Limb (tissue), 2 donors: Measurements from ENCODE around the gene RUNX2.
"Not testable (repeated sequence)": the region's sequence is repeated elsewhere in the genome, so short reads cannot be mapped to it uniquely, and the experiment has no call there.

ENCODE experiments used
- DNase-seq, 2 donors: peaks; one replicate each; pipeline ENCODE4 v3.0.0-alpha.2; 2016; ENCODE audit errors: extremely low spot score in 2 of 2

The RUNX2 gene

GRCh38 chr6:45327956-45328522 is at the start of gene RUNX2:
TSS of gene RUNX2 (plus strand) at chr6:45328330. CDS start at chr6:45328727, 397 bp downstream.
- peak in 1 of 2 donors; percentile 32 for DNase-seq

DNA sequence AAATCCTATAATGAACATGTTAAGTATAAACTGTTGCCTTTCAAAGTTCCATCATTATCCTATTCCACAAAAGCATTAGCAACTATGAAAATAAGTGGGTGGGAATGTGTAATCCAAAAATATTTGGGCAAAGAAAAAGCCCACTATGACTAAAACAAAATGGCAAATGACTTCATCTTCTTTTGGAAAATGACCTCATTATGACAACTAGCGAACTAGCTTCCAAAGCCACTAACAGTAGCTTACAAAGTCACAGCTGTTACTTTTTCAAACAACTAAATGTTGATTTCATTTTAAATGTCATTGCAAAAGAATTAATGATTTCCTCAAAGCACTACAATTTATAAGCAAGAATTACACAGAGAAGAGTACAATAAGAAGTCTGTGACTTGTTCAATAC is 49.8 kb upstream of the RUNX2 start:
- DNase-seq: no peak

DNA sequence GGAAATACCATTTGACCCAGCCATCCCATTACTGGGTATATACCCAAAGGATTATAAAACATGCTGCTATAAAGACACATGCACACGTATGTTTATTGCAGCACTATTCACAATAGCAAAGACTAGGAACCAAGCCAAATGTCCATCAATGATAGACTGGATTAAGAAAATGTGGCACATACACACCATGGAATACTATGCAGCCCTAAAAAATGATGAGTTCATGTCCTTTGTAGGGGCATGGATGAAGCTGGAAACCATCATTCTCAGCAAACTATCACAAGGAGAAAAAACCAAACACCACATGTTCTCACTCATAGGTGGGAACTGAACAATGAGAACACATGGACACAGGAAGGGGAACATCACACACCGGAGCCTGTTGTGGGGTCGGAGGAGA is 41.4 kb upstream of the RUNX2 start:
- DNase-seq: not testable (repeated sequence)

DNA sequence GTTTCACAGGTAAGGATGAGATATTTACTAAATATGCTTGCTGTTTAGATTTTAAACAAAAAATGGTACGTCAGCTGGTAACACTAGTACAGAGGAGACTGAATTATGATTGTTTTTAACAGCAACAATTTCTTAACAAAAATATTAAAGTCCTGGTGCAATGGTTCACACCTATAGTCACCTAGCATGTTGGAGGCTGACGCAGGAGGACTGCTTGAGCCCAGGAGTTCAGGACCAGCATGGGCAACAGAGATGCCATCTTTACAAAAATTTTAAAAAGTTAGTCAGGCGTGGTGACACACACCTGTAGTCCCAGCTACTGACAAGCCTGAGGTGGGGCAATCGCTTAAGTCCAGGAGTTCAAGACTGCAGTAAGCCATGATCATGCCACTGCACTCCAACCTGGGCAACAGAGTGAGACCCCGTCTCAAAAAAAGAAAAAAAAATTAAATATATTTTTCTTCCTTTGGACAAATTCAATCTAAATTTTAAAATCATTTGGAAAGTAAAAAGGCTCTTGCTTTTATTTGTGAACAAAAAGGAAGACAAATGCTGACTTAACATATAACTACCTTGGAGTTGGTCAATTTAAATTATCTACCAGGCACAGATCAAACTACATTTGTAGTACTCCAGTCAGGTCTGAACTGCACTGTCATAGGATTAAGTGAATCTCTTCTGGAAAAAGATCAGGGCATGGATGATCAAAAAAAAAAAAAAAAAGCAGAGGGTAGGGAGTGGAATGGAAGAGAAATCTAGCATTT is 38.2 kb upstream of the RUNX2 start:
- DNase-seq: no peak

DNA sequence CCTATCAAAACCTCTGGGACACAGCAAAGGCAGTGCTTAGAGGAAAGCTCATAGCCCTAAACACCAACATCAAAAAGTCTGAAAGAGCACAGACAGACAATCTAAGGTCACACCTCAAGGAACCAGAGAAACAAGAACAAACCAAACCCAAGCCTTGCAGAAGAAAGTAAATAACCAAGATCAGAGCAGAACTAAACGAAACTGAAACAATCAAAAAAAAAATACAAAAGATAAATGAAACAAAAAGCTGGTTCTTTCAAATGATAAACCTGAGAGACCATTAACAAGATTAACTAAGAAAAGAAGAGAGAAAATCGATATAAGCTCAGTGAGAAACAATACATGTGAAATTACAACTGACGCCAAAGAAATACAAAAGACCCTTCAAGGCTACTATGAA is 34.8 kb upstream of the RUNX2 start:
- DNase-seq: no peak

- not testable (repeated sequence) for DNase-seq
Observed at GRCh38 chr6:45294065-45294701, 33.9 kb upstream of the RUNX2 start.

GRCh38 chr6:45297320-45297719 is 30.8 kb upstream of the RUNX2 start:
- no peak for DNase-seq

DNA sequence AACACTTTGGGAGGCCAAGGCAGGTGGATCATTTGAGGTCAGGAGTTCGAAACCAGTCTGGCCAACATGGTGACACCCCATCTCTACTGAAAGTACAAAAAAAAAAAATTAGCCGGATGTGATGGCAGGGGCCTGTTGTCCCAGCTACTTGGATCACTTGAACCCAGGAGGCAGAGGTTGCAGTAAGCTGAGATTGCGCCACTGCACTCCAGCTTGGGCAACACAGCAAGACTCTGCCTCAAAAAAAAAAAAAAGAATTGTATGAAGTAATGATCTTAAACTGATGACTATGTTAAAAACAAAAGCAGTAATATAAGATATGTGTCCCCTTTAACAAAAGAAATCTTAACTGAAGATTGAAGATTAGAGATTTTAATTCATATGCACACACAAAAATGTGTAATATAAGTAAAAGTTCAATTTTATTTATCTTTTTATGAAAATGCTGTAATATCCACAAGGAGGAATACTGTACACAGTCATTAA is 29.0 kb upstream of the RUNX2 start:
- no peak for DNase-seq

GRCh38 chr6:45300736-45301135 is 27.4 kb upstream of the RUNX2 start:
- no peak for DNase-seq

GRCh38 chr6:45301348-45302142 is 26.6 kb upstream of the RUNX2 start:
- DNase-seq: no peak

DNA sequence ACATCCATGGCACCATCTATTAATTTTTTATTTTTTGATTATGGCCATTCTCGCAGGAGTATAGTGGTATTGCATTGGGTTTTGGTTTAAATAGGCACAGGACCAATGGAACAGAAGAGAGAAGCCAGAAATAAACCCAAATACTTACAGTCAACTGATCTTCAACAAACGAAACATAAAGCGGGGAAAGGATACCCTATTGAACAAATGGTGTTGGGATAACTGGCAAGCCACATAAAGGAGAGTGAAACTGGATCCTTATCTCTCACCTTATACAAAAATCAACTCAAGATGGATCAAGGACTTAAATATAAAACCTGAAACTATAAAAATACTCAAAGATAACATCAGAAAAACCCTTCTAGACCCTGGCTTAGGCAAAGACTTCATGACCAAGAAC is 25.3 kb upstream of the RUNX2 start:
- no peak for DNase-seq

- no peak for DNase-seq
Observed at GRCh38 chr6:45305546-45305945, 22.6 kb upstream of the RUNX2 start.

DNA sequence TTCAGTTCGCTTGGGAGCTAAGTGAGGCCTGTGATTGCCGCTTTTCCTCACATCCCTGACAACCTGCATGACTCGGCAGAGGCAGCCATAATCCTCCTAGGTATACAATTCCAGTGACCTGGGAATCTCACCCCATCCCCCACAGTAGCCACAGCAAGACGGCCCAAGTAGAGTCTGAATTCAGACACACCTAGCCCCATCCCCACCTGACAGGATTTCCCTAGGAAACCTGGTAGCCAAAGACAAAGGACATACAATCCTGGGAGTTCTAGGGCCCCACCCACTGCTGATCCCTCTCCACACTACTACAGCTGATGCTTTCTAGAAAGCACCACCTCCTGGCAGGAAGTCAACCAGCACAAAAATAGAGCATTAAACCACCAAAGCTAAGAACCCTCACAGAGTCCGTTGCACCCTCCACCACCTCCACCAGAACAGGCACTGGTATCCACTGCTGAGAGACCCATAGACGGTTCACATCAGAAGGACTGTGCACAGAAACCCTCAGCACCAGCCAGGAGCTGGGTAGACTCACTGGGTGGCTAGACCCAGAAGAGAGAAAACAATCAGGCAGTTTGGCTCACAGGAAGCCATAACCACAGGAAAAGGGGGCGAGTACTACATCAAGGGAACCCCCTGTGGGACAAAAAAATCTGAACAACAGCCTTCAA is 17.9 kb upstream of the RUNX2 start:
- no peak for DNase-seq

GRCh38 chr6:45314146-45314545 is 14.0 kb upstream of the RUNX2 start:
- no peak for DNase-seq

GRCh38 chr6:45320349-45320748 is 7.8 kb upstream of the RUNX2 start:
- DNase-seq: no peak

DNA sequence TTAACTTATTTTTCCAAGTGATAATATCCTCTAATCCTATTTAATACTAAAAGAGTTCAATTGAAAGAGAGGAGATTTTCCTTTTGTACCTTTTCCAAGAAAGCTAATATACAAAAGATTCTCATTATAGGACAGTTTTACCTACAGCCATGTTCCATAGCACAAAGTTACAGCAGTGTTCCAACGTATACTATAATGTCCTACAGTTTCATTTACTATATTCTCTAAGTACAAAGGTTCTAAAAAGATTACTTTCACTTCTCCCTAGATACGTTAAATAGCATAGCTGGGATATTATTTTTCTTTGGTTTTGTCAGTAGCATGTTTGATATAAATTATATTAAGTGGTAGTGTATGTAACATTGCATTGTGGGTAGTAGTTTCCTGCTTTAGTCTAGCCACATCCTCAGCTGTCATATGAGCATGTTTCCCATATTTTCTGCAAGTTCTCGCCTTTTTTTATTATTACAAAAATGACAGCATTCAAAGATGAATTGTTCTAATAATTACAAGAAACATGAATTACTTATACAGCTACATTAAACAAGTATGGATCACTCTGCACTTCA is 4.4 kb upstream of the RUNX2 start:
- no peak for DNase-seq

- DNase-seq: no peak
Observed at GRCh38 chr6:45326698-45327417, 1.3 kb upstream of the RUNX2 start.

DNA sequence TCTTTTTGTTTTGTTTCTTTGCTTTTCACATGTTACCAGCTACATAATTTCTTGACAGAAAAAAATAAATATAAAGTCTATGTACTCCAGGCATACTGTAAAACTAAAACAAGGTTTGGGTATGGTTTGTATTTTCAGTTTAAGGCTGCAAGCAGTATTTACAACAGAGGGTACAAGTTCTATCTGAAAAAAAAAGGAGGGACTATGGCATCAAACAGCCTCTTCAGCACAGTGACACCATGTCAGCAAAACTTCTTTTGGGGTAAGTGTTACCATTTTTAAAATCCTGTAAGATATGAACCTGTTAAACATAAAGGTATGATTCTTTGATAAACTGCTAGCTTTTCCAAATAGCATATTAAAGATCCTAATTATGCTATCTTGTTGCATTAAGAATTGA is 393 bp downstream of the RUNX2 start:
- no peak for DNase-seq

- no peak for DNase-seq
Observed at GRCh38 chr6:45344900-45345299, 16.8 kb downstream of the RUNX2 start.

GRCh38 chr6:45350186-45350710 is 22.1 kb downstream of the RUNX2 start:
- no peak for DNase-seq
